Islet of Langerhans (tissue), 1 donor: ENCODE data around the gene NDUFA8.

Experiments used
- FAIRE-seq: peaks from one replicate; lab custom pipeline; 2011; peaks lifted over from hg19 to GRCh38; lab: Jason Lieb, UNC

NDUFA8 gene

GRCh38 chr9:122134822-122135528 is 24.6 kb downstream of the NDUFA8 start:
- FAIRE-seq: no peak

- FAIRE-seq: no peak
Measured at GRCh38 chr9:122133984-122134535, 25.5 kb downstream of the NDUFA8 start.

- FAIRE-seq: no peak
Measured at GRCh38 chr9:122133263-122133983, 26.2 kb downstream of the NDUFA8 start.

- no peak for FAIRE-seq
Measured at GRCh38 chr9:122132539-122132938, 27.0 kb downstream of the NDUFA8 start.

GRCh38 chr9:122131401-122132001 is 28.1 kb downstream of the NDUFA8 start:
- no peak for FAIRE-seq

GRCh38 chr9:122130837-122131236 is 28.7 kb downstream of the NDUFA8 start:
- FAIRE-seq: no peak

- no peak for FAIRE-seq
Measured at GRCh38 chr9:122129969-122130368, 29.6 kb downstream of the NDUFA8 start.

GRCh38 chr9:122128969-122129343 is 30.6 kb downstream of the NDUFA8 start:
- FAIRE-seq: no peak

GRCh38 chr9:122128007-122128968 is 31.3 kb downstream of the NDUFA8 start:
- FAIRE-seq: no peak

- FAIRE-seq: no peak
Measured at GRCh38 chr9:122127396-122127798, 32.2 kb downstream of the NDUFA8 start.

GRCh38 chr9:122126331-122127261 is 33.0 kb downstream of the NDUFA8 start:
- FAIRE-seq: no peak

GRCh38 chr9:122125509-122126330 is 33.9 kb downstream of the NDUFA8 start:
- FAIRE-seq: no peak

- no peak for FAIRE-seq
Measured at GRCh38 chr9:122125158-122125508, 34.4 kb downstream of the NDUFA8 start.

- FAIRE-seq: no peak
Measured at GRCh38 chr9:122124528-122124927, 35.1 kb downstream of the NDUFA8 start.

GRCh38 chr9:122124048-122124447 is 35.5 kb downstream of the NDUFA8 start:
- FAIRE-seq: no peak

GRCh38 chr9:122122903-122123632 is 36.5 kb downstream of the NDUFA8 start:
- no peak for FAIRE-seq

GRCh38 chr9:122122468-122122867 is 37.1 kb downstream of the NDUFA8 start:
- no peak for FAIRE-seq

GRCh38 chr9:122121931-122122330 is 37.6 kb downstream of the NDUFA8 start:
- no peak for FAIRE-seq

- FAIRE-seq: no peak
Measured at GRCh38 chr9:122121391-122121790, 38.2 kb downstream of the NDUFA8 start.
